ENCODE results near the gene FRG2. TPM values are rescaled to one million over a fixed set of nuclear protein-coding genes. Genes with fewer than 3 reads are reported as not detected.
"Not testable (repeated sequence)": the region's sequence is repeated elsewhere in the genome, so short reads cannot be mapped to it uniquely, and the experiment has no call there.

The FRG2 gene
- total RNA-seq, 1 experiment from 2014 or later, result not detected

GRCh38 chr4:190019859-190020463, 7.1 kb downstream of the FRG2 start:
- H3K4me1 ChIP-seq (replicated peaks); DNase-seq (ENCODE audit: low read depth in 1 of 2, low spot score in 2 of 2); H3K27ac ChIP-seq; H3K27me3 ChIP-seq (replicated peaks); H3K36me3 ChIP-seq; H3K4me3 ChIP-seq; H3K9me3 ChIP-seq (replicated peaks): not testable (repeated sequence)

GRCh38 chr4:190019023-190019858, 7.8 kb downstream of the FRG2 start:
- H3K27me3 ChIP-seq (replicated peaks), result no peaks in the 10 kb centered on the region
- H3K27ac ChIP-seq, result no peak overlapping the region
- no peak overlapping the region for H3K4me3 ChIP-seq
- no peaks in the 10 kb centered on the region for H3K4me1 ChIP-seq (replicated peaks)
- no peaks in the 10 kb centered on the region for H3K36me3 ChIP-seq
- no peak for DNase-seq (ENCODE audit: low read depth in 1 of 2, low spot score in 2 of 2)
- no peaks in the 10 kb centered on the region; the same call in 1 of the 2 replicates for H3K9me3 ChIP-seq (replicated peaks)

- H3K4me1 ChIP-seq (replicated peaks), result no peaks in the 10 kb centered on the region
- no peaks in the 10 kb centered on the region for H3K36me3 ChIP-seq
- no peaks in the 10 kb centered on the region for H3K27me3 ChIP-seq (replicated peaks)
- H3K27ac ChIP-seq, result no peak overlapping the region
- no peak for DNase-seq (ENCODE audit: low read depth in 1 of 2, low spot score in 2 of 2)
- no peak overlapping the region for H3K4me3 ChIP-seq
- H3K9me3 ChIP-seq (replicated peaks), result no peaks in the 10 kb centered on the region; the same call in 1 of the 2 replicates
These were observed 8.7 kb downstream of the FRG2 start for GRCh38 chr4:190018201-190018920.

GRCh38 chr4:190017357-190018200, 9.5 kb downstream of the FRG2 start:
- Histone ChIP-seq H3K27me3 (replicated peaks) (no peaks in the 10 kb centered on the region), H3K4me3 (no peak overlapping the region), H3K9me3 (replicated peaks) (no peaks in the 10 kb centered on the region; the same call in 1 of the 2 replicates), H3K36me3 (no peaks in the 10 kb centered on the region), H3K4me1 (replicated peaks) (no peaks in the 10 kb centered on the region), H3K27ac (no peak overlapping the region)
- DNase-seq (ENCODE audit: low read depth in 1 of 2, low spot score in 2 of 2), result no peak

- Histone ChIP-seq H3K4me3 (no peak overlapping the region), H3K9me3 (replicated peaks) (no peaks in the 10 kb centered on the region; the same call in 1 of the 2 replicates), H3K27me3 (replicated peaks) (no peaks in the 10 kb centered on the region), H3K4me1 (replicated peaks) (no peaks in the 10 kb centered on the region), H3K27ac (no peak overlapping the region), H3K36me3 (no peaks in the 10 kb centered on the region)
- no peak for DNase-seq (ENCODE audit: low read depth in 1 of 2, low spot score in 2 of 2)
These were observed 10.4 kb downstream of the FRG2 start for GRCh38 chr4:190016369-190017289.

- no peak overlapping the region for H3K4me3 ChIP-seq
- no peak for DNase-seq (ENCODE audit: low read depth in 1 of 2, low spot score in 2 of 2)
- no peaks in the 10 kb centered on the region for H3K4me1 ChIP-seq (replicated peaks)
- no peaks in the 10 kb centered on the region for H3K27me3 ChIP-seq (replicated peaks)
- no peaks in the 10 kb centered on the region; the same call in 1 of the 2 replicates for H3K9me3 ChIP-seq (replicated peaks)
- H3K36me3 ChIP-seq, result no peaks in the 10 kb centered on the region
- no peak overlapping the region for H3K27ac ChIP-seq
These were observed 11.3 kb downstream of the FRG2 start for GRCh38 chr4:190015538-190016368.

- H3K36me3 ChIP-seq, result no peaks in the 10 kb centered on the region
- H3K9me3 ChIP-seq (replicated peaks), result no peaks in the 10 kb centered on the region; the same call in 1 of the 2 replicates
- no peak overlapping the region for H3K4me3 ChIP-seq
- H3K27me3 ChIP-seq (replicated peaks), result no peaks in the 10 kb centered on the region
- DNase-seq (ENCODE audit: low read depth in 1 of 2, low spot score in 2 of 2), result no peak
- no peak overlapping the region for H3K27ac ChIP-seq
- no peaks in the 10 kb centered on the region for H3K4me1 ChIP-seq (replicated peaks)
These were observed 12.1 kb downstream of the FRG2 start for GRCh38 chr4:190014771-190015537.

- not testable (repeated sequence) for H3K4me1 ChIP-seq (replicated peaks); H3K27me3 ChIP-seq (replicated peaks); H3K4me3 ChIP-seq; H3K36me3 ChIP-seq; H3K27ac ChIP-seq; DNase-seq (ENCODE audit: low read depth in 1 of 2, low spot score in 2 of 2); H3K9me3 ChIP-seq (replicated peaks)
These were observed 37.1 kb downstream of the FRG2 start for GRCh38 chr4:189989941-189990340.

- no peaks in the 10 kb centered on the region for H3K9me3 ChIP-seq (replicated peaks)
- no peak for DNase-seq (ENCODE audit: low read depth in 1 of 2, low spot score in 2 of 2)
- H3K27me3 ChIP-seq (replicated peaks), result no peaks in the 10 kb centered on the region
- no peak overlapping the region for H3K27ac ChIP-seq
- no peaks in the 10 kb centered on the region for H3K4me1 ChIP-seq (replicated peaks)
- H3K36me3 ChIP-seq, result no peaks in the 10 kb centered on the region
- H3K4me3 ChIP-seq, result no peak overlapping the region
These were observed 38.1 kb downstream of the FRG2 start for GRCh38 chr4:189988877-189989431.

GRCh38 chr4:189985651-189986243, 41.3 kb downstream of the FRG2 start:
- H3K4me3 ChIP-seq; H3K27me3 ChIP-seq (replicated peaks); H3K36me3 ChIP-seq; H3K27ac ChIP-seq; DNase-seq (ENCODE audit: low read depth in 1 of 2, low spot score in 2 of 2); H3K4me1 ChIP-seq (replicated peaks); H3K9me3 ChIP-seq (replicated peaks): not testable (repeated sequence)

- H3K27me3 ChIP-seq (replicated peaks); H3K27ac ChIP-seq; DNase-seq (ENCODE audit: low read depth in 1 of 2, low spot score in 2 of 2); H3K4me1 ChIP-seq (replicated peaks); H3K36me3 ChIP-seq; H3K4me3 ChIP-seq; H3K9me3 ChIP-seq (replicated peaks): not testable (repeated sequence)
These were observed 42.4 kb downstream of the FRG2 start for GRCh38 chr4:189984661-189985060.
